Gastroesophageal sphincter (tissue), 4 donors: ENCODE results near the gene DMC1. TPM values are rescaled to one million over a fixed set of nuclear protein-coding genes. Genes with fewer than 3 reads are reported as not detected.
"Not testable (repeated sequence)": the region's sequence is repeated elsewhere in the genome, so short reads cannot be mapped to it uniquely, and the experiment has no call there.

ENCODE experiments used
- ATAC-seq: fragments of 150-250 bp; one replicate; pipeline ENCODE4 v1.9.1; 2016; ENCODE audit warnings: mild to moderate bottlenecking, moderate library complexity
- H3K27ac ChIP-seq, 4 donors: fragments of 200-600 bp; sonication (generic) in 3 of 4; 1 replicate in 3 of 4; 2 replicates in 1 of 4; pipeline ENCODE4 v1.5.1; 2016 to 2019
- H3K27me3 ChIP-seq: fragments of 200-600 bp; sonication (generic); one replicate; pipeline ENCODE4 v1.5.1; 2019
- H3K36me3 ChIP-seq, 2 donors: fragments of 200-600 bp; sonication (generic); one replicate each; pipeline ENCODE4 v1.5.1; 2019; ENCODE audit warnings: control low read depth in 1 of 2
- H3K4me1 ChIP-seq, 3 donors: fragments of 200-600 bp; sonication (generic); 1 replicate in 2 of 3; 2 replicates in 1 of 3; pipeline ENCODE4 v1.5.1; 2016 to 2019; ENCODE audit warnings: control low read depth in 2 of 3
- H3K4me3 ChIP-seq, 2 donors: fragments of 200-600 bp; sonication (generic); one replicate each; pipeline ENCODE4 v1.5.1; 2019; ENCODE audit warnings: mild to moderate bottlenecking in 1 of 2, moderate library complexity in 1 of 2
- H3K9me3 ChIP-seq, 3 donors: fragments of 200-600 bp; sonication (generic); one replicate each; pipeline ENCODE4 v1.5.1; 2017 to 2019; ENCODE audit warnings: control low read depth in 2 of 3
- EP300 ChIP-seq: sonication (generic); formaldehyde crosslinking; IDR thresholded peaks from one replicate; pipeline ENCODE4 v1.6.1; 2017; ENCODE audit warnings: antibody characterized with exemption, mild to moderate bottlenecking
- POLR2A ChIP-seq, 2 donors: fragments of 450-650 bp; IDR thresholded peaks; one replicate each; pipeline ENCODE4 v1.6.1; 2017; ENCODE audit warnings: antibody characterized with exemption in 2 of 2, mild to moderate bottlenecking in 2 of 2, moderate library complexity in 1 of 2
- POLR2AphosphoS5 ChIP-seq: sonication (generic); formaldehyde crosslinking; IDR thresholded peaks from one replicate; pipeline ENCODE4 v1.6.1; 2017; ENCODE audit warnings: antibody characterized with exemption
- WGBS, 2 donors: methylation state at CpG; one replicate each; pipeline ENCODE4 v1.1.5; 2018; ENCODE audit warnings: low coverage in 1 of 2; 5-methylcytosine and 5-hydroxymethylcytosine counted together
- total RNA-seq, 4 donors: library from RNA; depleted of rRNA; stranded (reverse); fragments of >200 nt; gene quantifications; one replicate each; pipeline ENCODE4 v1.1.0, GENCODE V29; 2016
- TF ChIP-seq, protein P1 (sequence below), 4 experiments: fragments of 200-600 bp in 2 of 4; fragments of 450-650 bp in 2 of 4; sonication (generic) in 1 of 4; IDR thresholded peaks; one replicate each; pipeline ENCODE4 v1.5.1; 2017 to 2019; ENCODE audit warnings: antibody characterized with exemption in 4 of 4, mild to moderate bottlenecking in 2 of 4, moderate library complexity in 2 of 4

Gene DMC1, protein sequence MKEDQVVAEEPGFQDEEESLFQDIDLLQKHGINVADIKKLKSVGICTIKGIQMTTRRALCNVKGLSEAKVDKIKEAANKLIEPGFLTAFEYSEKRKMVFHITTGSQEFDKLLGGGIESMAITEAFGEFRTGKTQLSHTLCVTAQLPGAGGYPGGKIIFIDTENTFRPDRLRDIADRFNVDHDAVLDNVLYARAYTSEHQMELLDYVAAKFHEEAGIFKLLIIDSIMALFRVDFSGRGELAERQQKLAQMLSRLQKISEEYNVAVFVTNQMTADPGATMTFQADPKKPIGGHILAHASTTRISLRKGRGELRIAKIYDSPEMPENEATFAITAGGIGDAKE
- 1 to 10 TPM; 1.7 to 5.0 (median 2.2) TPM for total RNA-seq

DNA sequence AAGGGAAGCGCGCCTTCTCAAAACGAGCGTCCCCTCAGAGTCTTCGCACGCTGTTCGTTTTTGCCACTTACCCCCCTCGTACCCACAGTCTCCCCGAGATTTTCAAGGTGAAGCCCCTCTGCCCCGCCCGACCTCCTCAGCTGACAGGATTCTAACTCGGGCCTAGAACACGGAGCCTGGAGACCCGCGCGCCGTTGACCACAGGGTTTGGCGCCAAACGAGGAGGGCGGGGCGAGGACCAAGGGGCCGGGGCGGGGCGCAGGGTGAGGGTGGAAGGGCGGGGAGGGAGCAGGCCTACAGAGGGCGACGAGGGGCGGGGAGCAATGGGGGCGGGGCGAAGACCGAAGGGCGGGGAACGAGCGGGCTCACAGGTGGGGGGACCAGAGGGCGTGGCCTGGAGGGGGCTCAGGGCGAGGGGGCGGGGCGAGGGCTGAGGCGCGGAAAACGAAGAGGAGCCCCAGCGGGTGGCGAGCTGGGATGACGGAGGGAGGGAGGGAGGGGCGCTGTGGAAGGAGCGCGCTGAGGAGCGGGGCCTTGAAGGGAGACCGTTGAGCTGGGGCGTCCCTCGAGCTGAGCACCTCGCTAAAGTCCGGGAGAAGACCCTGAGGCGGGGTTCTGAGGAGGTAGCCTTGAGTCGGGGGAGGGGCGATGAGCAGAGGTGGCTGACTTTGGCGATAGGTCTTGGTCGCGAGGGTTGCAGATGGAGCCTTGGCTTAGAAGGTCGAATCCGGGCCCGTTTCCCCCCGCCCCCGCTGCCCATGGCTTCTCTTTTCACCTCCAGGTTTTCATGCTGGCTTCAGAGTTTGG lies at the start of gene DMC1:
Gene DMC1 (minus strand): TSS at position 212 of the 807 bp plus-strand sequence. CDS start 1,927 bp downstream, outside the sequence.
- 1% methylated on average over 17 of the region's 64 CpGs; no CpG with 5 or more reads in 1 of the 2 donors for WGBS, 2 donors

DNA sequence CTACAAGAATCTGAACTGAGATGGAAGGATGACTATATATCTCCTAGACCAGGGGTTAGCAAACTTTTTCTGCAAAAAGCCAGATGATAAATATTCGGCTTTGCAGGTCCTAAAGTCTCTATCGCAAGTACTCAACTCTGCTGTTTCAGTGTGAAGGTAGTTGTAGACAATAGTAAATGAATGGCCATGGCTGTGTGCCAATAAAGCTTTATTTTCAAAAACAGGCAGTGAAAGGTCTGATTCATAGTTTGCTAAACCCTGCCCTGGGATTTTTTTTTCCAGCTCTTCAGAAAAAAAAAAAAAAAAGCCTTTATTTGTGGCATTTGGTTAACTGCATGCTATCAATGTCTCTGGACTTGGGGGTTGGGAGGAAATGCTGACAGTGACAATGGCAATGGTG lies 48.7 kb upstream of the DMC1 start:
- TF ChIP-seq POLR2A (IDR thresholded peaks at IDR 0.05), result no peak
- TF ChIP-seq, protein P1, sequence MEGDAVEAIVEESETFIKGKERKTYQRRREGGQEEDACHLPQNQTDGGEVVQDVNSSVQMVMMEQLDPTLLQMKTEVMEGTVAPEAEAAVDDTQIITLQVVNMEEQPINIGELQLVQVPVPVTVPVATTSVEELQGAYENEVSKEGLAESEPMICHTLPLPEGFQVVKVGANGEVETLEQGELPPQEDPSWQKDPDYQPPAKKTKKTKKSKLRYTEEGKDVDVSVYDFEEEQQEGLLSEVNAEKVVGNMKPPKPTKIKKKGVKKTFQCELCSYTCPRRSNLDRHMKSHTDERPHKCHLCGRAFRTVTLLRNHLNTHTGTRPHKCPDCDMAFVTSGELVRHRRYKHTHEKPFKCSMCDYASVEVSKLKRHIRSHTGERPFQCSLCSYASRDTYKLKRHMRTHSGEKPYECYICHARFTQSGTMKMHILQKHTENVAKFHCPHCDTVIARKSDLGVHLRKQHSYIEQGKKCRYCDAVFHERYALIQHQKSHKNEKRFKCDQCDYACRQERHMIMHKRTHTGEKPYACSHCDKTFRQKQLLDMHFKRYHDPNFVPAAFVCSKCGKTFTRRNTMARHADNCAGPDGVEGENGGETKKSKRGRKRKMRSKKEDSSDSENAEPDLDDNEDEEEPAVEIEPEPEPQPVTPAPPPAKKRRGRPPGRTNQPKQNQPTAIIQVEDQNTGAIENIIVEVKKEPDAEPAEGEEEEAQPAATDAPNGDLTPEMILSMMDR (IDR thresholded peaks at IDR 0.05), result no peak
- TF ChIP-seq EP300, result no peak
- no peak for TF ChIP-seq POLR2AphosphoS5

More for the DNA sequence above, at the start of gene DMC1:
- H3K36me3 ChIP-seq, result no peaks in the 10 kb centered on the region
- peak within 1 kb of the TSS; percentile 70 to 71 for H3K4me3 ChIP-seq
- H3K27ac ChIP-seq, result peak within 1 kb of the TSS; percentile 73 to 93 (median 90)
- H3K9me3 ChIP-seq, result no peaks in the 10 kb centered on the region
- peak; percentile 89 for ATAC-seq
- peaks cover 0 to 30% (median 3%) of the 10 kb centered on the region in 3 donors for H3K4me1 ChIP-seq
- no peak for TF ChIP-seq POLR2AphosphoS5
- peak in 1 of 2 donors; percentile 31 for TF ChIP-seq POLR2A (IDR thresholded peaks at IDR 0.05)
- TF ChIP-seq, protein P1 (IDR thresholded peaks at IDR 0.05), result no peak
- TF ChIP-seq EP300, result no peak
- no peaks in the 10 kb centered on the region for H3K27me3 ChIP-seq

DNA sequence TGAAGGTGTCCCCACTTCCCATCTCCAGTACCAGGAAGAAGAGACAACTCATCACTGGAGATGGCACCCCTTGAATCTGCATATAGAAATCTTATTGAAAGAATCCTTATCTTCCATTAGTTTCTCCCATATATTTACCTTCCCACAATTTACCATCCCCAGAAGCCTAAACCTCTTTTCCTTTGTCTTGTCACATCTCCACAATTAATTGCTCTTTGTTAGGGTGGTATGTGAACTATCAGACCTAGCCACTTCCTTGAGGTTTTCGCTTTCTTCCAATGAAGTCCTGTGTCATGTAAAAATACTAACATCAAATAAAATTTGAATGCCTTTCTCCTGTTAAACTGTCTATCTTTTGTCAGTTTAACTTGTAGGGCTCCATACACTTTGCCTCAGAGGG lies 48.3 kb upstream of the DMC1 start:
- H3K27me3 ChIP-seq, result no peaks in the 10 kb centered on the region
- TF ChIP-seq, protein P1 (IDR thresholded peaks at IDR 0.05), result no peak

More for the DNA sequence above, 48.7 kb upstream of the DMC1 start:
- 100% methylated on average over 2 of the region's 2 CpGs for WGBS, 2 donors
- no peak overlapping the region for H3K27ac ChIP-seq
- no peak for ATAC-seq
- H3K27me3 ChIP-seq, result no peaks in the 10 kb centered on the region
- H3K36me3 ChIP-seq, result no peaks in the 10 kb centered on the region
- no peaks in the 10 kb centered on the region for H3K9me3 ChIP-seq
- peaks cover 0 to 10% (median 0%) of the 10 kb centered on the region in 3 donors for H3K4me1 ChIP-seq
- H3K4me3 ChIP-seq, result no peak overlapping the region

DNA sequence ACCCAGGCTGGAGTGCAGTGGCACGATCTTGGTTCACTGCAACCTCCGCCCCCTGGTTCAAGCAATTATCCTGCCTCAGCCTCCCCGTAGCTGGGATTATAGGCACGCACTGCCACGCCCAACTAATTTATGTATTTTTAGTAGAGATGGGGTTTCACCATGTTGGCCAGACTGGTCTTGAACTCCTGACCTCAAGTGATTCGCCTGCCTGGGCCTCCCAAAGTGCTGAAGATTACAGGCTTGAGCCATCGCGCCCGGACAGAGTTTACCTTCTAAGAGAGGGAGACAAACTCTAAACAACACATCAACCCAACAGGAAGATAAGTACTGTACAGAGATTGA lies 45.1 kb upstream of the DMC1 start:
- WGBS, 2 donors, result 83 to 100% methylated on average over 2 to 5 of the region's 9 CpGs
- H3K27ac ChIP-seq, result peak overlapping the region in 1 of 4 donors; percentile 62
- H3K27me3 ChIP-seq, H3K4me1 ChIP-seq, H3K4me3 ChIP-seq, H3K36me3 ChIP-seq, ATAC-seq, H3K9me3 ChIP-seq: not testable (repeated sequence)

More for the DNA sequence above, 48.3 kb upstream of the DMC1 start:
- H3K4me1 ChIP-seq, result peaks cover 0 to 10% (median 0%) of the 10 kb centered on the region in 3 donors
- no peak for ATAC-seq
- no peaks in the 10 kb centered on the region for H3K36me3 ChIP-seq
- no peak overlapping the region for H3K27ac ChIP-seq
- WGBS, 2 donors, result 100% methylated on average over 1 of the region's 1 CpG
- H3K9me3 ChIP-seq, result no peaks in the 10 kb centered on the region
- H3K4me3 ChIP-seq, result no peak overlapping the region

DNA sequence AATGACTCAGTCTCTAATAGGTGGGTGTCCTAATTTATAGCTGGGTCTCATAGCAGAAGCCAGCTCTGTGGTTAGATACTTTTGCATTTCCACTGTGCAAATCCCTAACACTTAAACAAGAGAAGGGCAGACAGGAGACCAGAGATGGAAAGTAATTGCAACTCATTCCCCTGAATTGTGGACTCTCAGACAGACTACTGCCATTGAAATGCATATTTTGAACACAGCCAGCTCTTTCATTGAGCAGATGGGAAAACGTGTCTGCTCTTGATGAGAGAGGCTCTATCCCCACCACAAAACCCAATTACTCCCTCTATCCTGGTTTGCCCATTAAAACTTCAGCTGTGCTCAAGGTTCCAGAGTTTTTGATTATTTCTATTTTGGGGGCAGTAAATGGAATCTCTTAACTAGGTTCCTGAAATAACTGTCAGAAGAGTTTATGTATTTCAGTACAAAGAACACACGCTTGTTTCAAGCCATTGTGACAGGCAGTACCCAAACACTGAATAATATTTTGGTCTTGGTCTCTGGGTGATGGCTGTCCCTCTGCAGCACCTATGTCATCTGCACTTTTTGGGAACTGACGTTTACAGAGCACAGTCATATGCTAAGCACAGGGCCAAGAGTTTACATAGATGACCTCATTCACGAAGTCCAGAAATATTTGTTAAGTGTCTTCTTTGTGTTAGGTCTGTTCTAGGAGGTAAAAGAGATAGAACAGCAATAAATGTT lies 44.5 kb upstream of the DMC1 start:
- WGBS, 2 donors, result 28 to 34% methylated on average over 4 of the region's 4 CpGs
- no peak for ATAC-seq
- H3K27me3 ChIP-seq, result no peaks in the 10 kb centered on the region
- H3K4me1 ChIP-seq, result peaks cover 0 to 10% (median 0%) of the 10 kb centered on the region in 3 donors
- no peaks in the 10 kb centered on the region for H3K9me3 ChIP-seq
- no peak overlapping the region for H3K4me3 ChIP-seq
- peak overlapping the region in 1 of 4 donors; percentile 62 for H3K27ac ChIP-seq
- H3K36me3 ChIP-seq, result no peaks in the 10 kb centered on the region
- TF ChIP-seq EP300 (no peak), POLR2AphosphoS5 (no peak), POLR2A (IDR thresholded peaks at IDR 0.05) (no peak)
- TF ChIP-seq, protein P1 (IDR thresholded peaks at IDR 0.05), result no peak
